Osteoblast (primary cell): Measurements from ENCODE around the gene PACS2. TPM values are rescaled to one million over a fixed set of nuclear protein-coding genes. Genes with fewer than 3 reads are reported as not detected.

Source experiments
- DNase-seq: peaks from one replicate; pipeline ENCODE4 v3.0.0; 2011; ENCODE audit warnings: low spot score, mixed read lengths; ENCODE audit not compliant: insufficient read length; ENCODE audit errors: missing footprints
- H2AFZ ChIP-seq: 2 replicates; pipeline ENCODE4 v1.6.0; 2011; ENCODE audit warnings: mild to moderate bottlenecking, low read length
- H3K27ac ChIP-seq: 2 replicates; pipeline ENCODE4 v1.5.1; 2011; ENCODE audit warnings: mild to moderate bottlenecking, low read depth, low read length, moderate library complexity
- H3K27me3 ChIP-seq: 2 replicates; pipeline ENCODE4 v1.6.0; 2012; ENCODE audit warnings: mild to moderate bottlenecking, control low read depth, inconsistent platforms, low read length, moderate library complexity; ENCODE audit not compliant: insufficient read depth
- H3K36me3 ChIP-seq: 2 replicates; pipeline ENCODE4 v1.5.1; 2011; ENCODE audit warnings: mild to moderate bottlenecking, low read length, control low read depth, moderate library complexity; ENCODE audit not compliant: insufficient read depth
- H3K4me1 ChIP-seq: 2 replicates; pipeline ENCODE4 v1.5.1; 2011; ENCODE audit warnings: mild to moderate bottlenecking, low read length, control low read depth, moderate library complexity; ENCODE audit not compliant: insufficient read depth
- H3K4me2 ChIP-seq: 2 replicates; pipeline ENCODE4 v1.6.0; 2011; ENCODE audit warnings: mild to moderate bottlenecking, low read length; ENCODE audit not compliant: insufficient read depth
- H3K4me3 ChIP-seq: fragments of 200-600 bp; sonication (generic); 3 replicates; pipeline ENCODE4 v1.5.1; 2012; ENCODE audit warnings: mild to moderate bottlenecking, low read length, inconsistent platforms; ENCODE audit not compliant: insufficient read depth
- H3K79me2 ChIP-seq: 2 replicates; pipeline ENCODE4 v1.6.0; 2012; ENCODE audit warnings: mild to moderate bottlenecking, low read length, control low read depth, inconsistent platforms; ENCODE audit not compliant: insufficient read depth
- H3K9me3 ChIP-seq: 2 replicates; pipeline ENCODE4 v1.5.1; 2011; ENCODE audit warnings: low read depth, low read length, control low read depth
- H4K20me1 ChIP-seq: 2 replicates; pipeline ENCODE4 v1.6.0; 2012; ENCODE audit warnings: mild to moderate bottlenecking, low read length, control low read depth; ENCODE audit not compliant: insufficient read depth
- CTCF ChIP-seq: IDR thresholded peaks from 2 replicates; pipeline ENCODE4 v1.5.1; 2011; ENCODE audit warnings: mild to moderate bottlenecking, low read depth, low read length, moderate library complexity; ENCODE audit errors: extremely low read depth
- total RNA-seq: library from RNA; depleted of rRNA; stranded (reverse); fragments of >200 nt; gene quantifications from 2 replicates; pipeline ENCODE4 v1.2.3, GENCODE V29; 2012

PACS2 gene
- total RNA-seq, 1 donor: 81.1 TPM

DNA sequence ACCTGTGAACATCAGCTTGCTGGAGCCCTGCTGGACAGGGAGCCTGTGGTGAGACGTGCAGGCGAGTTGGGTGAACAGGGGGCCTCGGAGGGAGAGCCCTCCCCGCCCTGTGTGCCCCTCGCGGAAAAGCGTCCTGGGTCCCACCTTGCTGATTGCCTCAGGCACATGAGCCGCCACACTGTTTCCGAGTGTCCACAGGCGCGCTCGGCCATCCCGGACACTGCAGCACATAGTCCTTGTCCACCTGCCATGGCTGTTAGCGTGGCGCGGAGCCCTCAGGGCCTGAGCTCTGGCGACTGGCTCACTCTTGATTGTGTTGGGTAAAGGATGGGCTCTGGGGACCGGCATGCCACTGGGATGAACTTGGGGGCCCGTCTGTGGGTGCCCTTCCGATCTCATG is 40.0 kb downstream of the PACS2 start:
- no peak overlapping the region for H3K27ac ChIP-seq

DNA sequence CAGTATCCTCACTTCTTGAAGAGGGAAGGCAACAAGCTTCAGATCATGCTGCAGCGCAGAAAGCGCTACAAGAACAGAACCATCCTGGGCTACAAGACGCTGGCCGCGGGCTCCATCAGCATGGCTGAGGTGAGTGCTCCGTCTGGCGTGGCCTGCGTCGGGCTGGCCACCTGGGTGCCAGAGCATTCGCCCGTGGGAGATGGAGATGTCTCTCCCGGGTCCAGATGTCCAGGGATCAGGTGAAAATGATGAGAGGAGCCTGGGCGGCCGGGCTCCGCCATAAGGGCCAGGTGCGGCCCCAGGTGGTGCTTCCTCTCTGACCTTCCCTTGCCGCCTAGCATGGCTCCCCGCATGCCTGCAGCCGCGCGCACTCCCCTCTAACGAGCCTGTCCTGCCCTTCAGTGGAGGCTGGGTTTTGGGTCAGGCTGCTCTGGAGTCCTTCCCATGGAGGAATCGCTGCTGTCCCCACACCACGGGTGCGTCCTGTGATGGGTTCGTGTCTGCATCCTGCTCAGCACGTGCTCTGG is 40.6 kb downstream of the PACS2 start:
- Histone ChIP-seq H2AFZ (no peak overlapping the region), H3K4me2 (no peak overlapping the region), H3K27ac (no peak overlapping the region), H3K27me3 (no peaks in the 10 kb centered on the region), H3K9me3 (no peaks in the 10 kb centered on the region), H4K20me1 (peaks cover 7% of the 10 kb centered on the region), H3K4me1 (peaks cover 2% of the 10 kb centered on the region), H3K79me2 (no peaks in the 10 kb centered on the region), H3K4me3 (no peak overlapping the region), H3K36me3 (no peaks in the 10 kb centered on the region)
- TF ChIP-seq CTCF: no peak
- DNase-seq: no peak

More for the DNA sequence above, 40.0 kb downstream of the PACS2 start:
- Histone ChIP-seq H3K36me3 (no peaks in the 10 kb centered on the region), H2AFZ (no peak overlapping the region), H3K4me1 (peaks cover 2% of the 10 kb centered on the region), H3K9me3 (no peaks in the 10 kb centered on the region), H4K20me1 (peaks cover 7% of the 10 kb centered on the region), H3K4me3 (no peak overlapping the region), H3K27me3 (no peaks in the 10 kb centered on the region), H3K4me2 (no peak overlapping the region), H3K79me2 (no peaks in the 10 kb centered on the region)
- no peak for TF ChIP-seq CTCF
- DNase-seq: no peak

- H3K4me3 ChIP-seq: no peak overlapping the region
- no peak overlapping the region for H3K27ac ChIP-seq
- H3K9me3 ChIP-seq: no peaks in the 10 kb centered on the region
Observed at GRCh38 chr14:105355850-105356604, 41.5 kb downstream of the PACS2 start.

More at GRCh38 chr14:105355850-105356604, 41.5 kb downstream of the PACS2 start:
- H4K20me1 ChIP-seq: peaks cover 7% of the 10 kb centered on the region
- no peaks in the 10 kb centered on the region for H3K27me3 ChIP-seq
- no peak for DNase-seq
- H2AFZ ChIP-seq: no peak overlapping the region
- no peak for TF ChIP-seq CTCF
- peaks cover 2% of the 10 kb centered on the region for H3K4me1 ChIP-seq
- H3K79me2 ChIP-seq: no peaks in the 10 kb centered on the region
- no peaks in the 10 kb centered on the region for H3K36me3 ChIP-seq
- no peak overlapping the region for H3K4me2 ChIP-seq
